Fibroblast of lung (primary cell): ENCODE measurements around the gene F13A1. TPM values are rescaled to one million over a fixed set of nuclear protein-coding genes. Genes with fewer than 3 reads are reported as not detected.
"Not testable (repeated sequence)": the region's sequence is repeated elsewhere in the genome, so short reads cannot be mapped to it uniquely, and the experiment has no call there.

ENCODE experiments used
- DNase-seq, 2 donors: peaks; one replicate each; pipeline versions ENCODE4 v3.0.0 to v3.0.0-alpha.2; 2010; ENCODE audit warnings: low read depth in 2 of 2
- H2AFZ ChIP-seq: 2 replicates; pipeline ENCODE4 v1.5.1; 2012; ENCODE audit warnings: low read length, control low read depth, inconsistent platforms
- H3K27ac ChIP-seq: 2 replicates; pipeline ENCODE4 v1.5.1; 2011; ENCODE audit warnings: low read length, control low read depth; ENCODE audit not compliant: insufficient read depth
- H3K27me3 ChIP-seq: 2 replicates; pipeline ENCODE4 v1.5.1; 2011; ENCODE audit warnings: mild to moderate bottlenecking, low read length; ENCODE audit not compliant: control insufficient read depth, insufficient read depth
- H3K36me3 ChIP-seq: 2 replicates; pipeline ENCODE4 v1.5.1; 2011; ENCODE audit warnings: low read length; ENCODE audit not compliant: control insufficient read depth, insufficient read depth
- H3K4me1 ChIP-seq: 2 replicates; pipeline ENCODE4 v1.5.1; 2011; ENCODE audit warnings: low read length; ENCODE audit not compliant: control insufficient read depth, insufficient read depth; ENCODE audit errors: extremely low read depth
- H3K4me2 ChIP-seq: 2 replicates; pipeline ENCODE4 v1.5.1; 2011; ENCODE audit warnings: low read length, control low read depth; ENCODE audit not compliant: insufficient read depth; ENCODE audit errors: extremely low read depth
- H3K4me3 ChIP-seq, 4 experiments: fragments of 200-600 bp in 1 of 4; sonication (generic) in 1 of 4; replicated peaks in 1 of 4; 2 replicates each; pipeline ENCODE4 v1.5.1; 2011 to 2016; ENCODE audit warnings: low read length in 4 of 4, low read depth in 3 of 4, mild to moderate bottlenecking in 3 of 4, control low read depth in 2 of 4, inconsistent platforms in 1 of 4, mixed read lengths in 1 of 4; ENCODE audit not compliant: insufficient read depth in 1 of 4; ENCODE audit errors: control extremely low read depth in 1 of 4
- H3K79me2 ChIP-seq: 2 replicates; pipeline ENCODE4 v1.5.1; 2012; ENCODE audit warnings: mild to moderate bottlenecking, low read length, inconsistent platforms; ENCODE audit not compliant: control insufficient read depth, insufficient read depth
- H3K9ac ChIP-seq: 2 replicates; pipeline ENCODE4 v1.5.1; 2011; ENCODE audit warnings: mild to moderate bottlenecking, low read length, control low read depth; ENCODE audit not compliant: insufficient read depth
- H3K9me3 ChIP-seq: 2 replicates; pipeline ENCODE4 v1.5.1; 2012; ENCODE audit warnings: low read depth, low read length; ENCODE audit not compliant: control insufficient read depth, insufficient read depth
- H4K20me1 ChIP-seq: 2 replicates; pipeline ENCODE4 v1.5.1; 2011; ENCODE audit warnings: low read length; ENCODE audit not compliant: control insufficient read depth, insufficient read depth; ENCODE audit errors: extremely low read depth
- EZH2 ChIP-seq: IDR thresholded peaks from 2 replicates; pipeline ENCODE4 v1.5.1; 2012; ENCODE audit warnings: low read length, control low read depth, mild to moderate bottlenecking; ENCODE audit errors: missing control alignments
- polyA plus RNA-seq, 2 donors: library from polyadenylated mRNA; depleted of rRNA in 1 of 2; stranded (reverse) in 1 of 2; unstranded in 1 of 2; fragments of >200 nt; gene quantifications; 2 replicates each; pipeline ENCODE4 v1.2.1, GENCODE V29; 2011 to 2012; ENCODE audit warnings: missing spikeins in 1 of 2
- total RNA-seq: library from RNA; depleted of rRNA; stranded (reverse); fragments of >200 nt; gene quantifications from 2 replicates; pipeline ENCODE4 v1.2.1, GENCODE V29; 2014
- TF ChIP-seq, protein P1 (sequence below), 2 donors: IDR thresholded peaks in 1 of 2; conservative IDR thresholded peaks in 1 of 2; 1 replicate in 1 of 2; 2 replicates in 1 of 2; pipeline ENCODE4 v1.5.1; 2011 to 2012; ENCODE audit warnings: low read length in 2 of 2, control low read depth in 1 of 2, inconsistent platforms in 1 of 2, low read depth in 1 of 2, mild to moderate bottlenecking in 1 of 2

Gene F13A1
- total and polyA plus RNA-seq, 2 donors (not counting 1 experiment from before 2014, with no cell fraction given): not detected

DNA sequence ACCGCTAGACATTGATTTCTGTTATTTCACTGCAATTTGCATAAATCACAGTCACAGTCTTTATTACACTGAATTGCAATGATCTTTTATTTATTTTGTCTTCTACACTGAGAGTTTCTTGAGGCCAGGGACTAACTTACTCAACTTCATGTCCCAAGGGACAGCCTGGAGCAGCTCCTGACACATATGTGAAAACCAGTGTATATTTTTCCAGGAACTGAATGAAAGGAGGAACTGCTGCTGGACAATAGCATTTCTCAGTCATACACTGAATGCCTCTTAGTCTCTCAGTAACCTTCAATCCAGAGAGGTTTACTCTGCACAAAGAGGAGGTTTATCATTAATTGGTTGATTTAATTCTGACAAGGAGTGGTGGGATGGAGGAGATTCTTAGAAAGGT is 5.9 kb downstream of the F13A1 start:
- Histone ChIP-seq H3K4me1 (no peaks in the 10 kb centered on the region), H2AFZ (no peak overlapping the region), H3K9me3 (no peaks in the 10 kb centered on the region), H3K36me3 (no peaks in the 10 kb centered on the region), H3K9ac (no peak overlapping the region), H3K27me3 (no peaks in the 10 kb centered on the region), H3K4me3 (no peak overlapping the region), H4K20me1 (no peaks in the 10 kb centered on the region), H3K4me2 (no peak overlapping the region), H3K79me2 (no peaks in the 10 kb centered on the region), H3K27ac (no peak overlapping the region)
- DNase-seq: no peak
- no peak for TF ChIP-seq EZH2
- TF ChIP-seq, protein P1, sequence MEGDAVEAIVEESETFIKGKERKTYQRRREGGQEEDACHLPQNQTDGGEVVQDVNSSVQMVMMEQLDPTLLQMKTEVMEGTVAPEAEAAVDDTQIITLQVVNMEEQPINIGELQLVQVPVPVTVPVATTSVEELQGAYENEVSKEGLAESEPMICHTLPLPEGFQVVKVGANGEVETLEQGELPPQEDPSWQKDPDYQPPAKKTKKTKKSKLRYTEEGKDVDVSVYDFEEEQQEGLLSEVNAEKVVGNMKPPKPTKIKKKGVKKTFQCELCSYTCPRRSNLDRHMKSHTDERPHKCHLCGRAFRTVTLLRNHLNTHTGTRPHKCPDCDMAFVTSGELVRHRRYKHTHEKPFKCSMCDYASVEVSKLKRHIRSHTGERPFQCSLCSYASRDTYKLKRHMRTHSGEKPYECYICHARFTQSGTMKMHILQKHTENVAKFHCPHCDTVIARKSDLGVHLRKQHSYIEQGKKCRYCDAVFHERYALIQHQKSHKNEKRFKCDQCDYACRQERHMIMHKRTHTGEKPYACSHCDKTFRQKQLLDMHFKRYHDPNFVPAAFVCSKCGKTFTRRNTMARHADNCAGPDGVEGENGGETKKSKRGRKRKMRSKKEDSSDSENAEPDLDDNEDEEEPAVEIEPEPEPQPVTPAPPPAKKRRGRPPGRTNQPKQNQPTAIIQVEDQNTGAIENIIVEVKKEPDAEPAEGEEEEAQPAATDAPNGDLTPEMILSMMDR (conservative IDR thresholded peaks at IDR 0.05 in 1 of 2, IDR thresholded peaks at IDR 0.05 in 1 of 2; ENCODE audit: low read depth in 1 of 2, low read length in 2 of 2): no peak

DNA sequence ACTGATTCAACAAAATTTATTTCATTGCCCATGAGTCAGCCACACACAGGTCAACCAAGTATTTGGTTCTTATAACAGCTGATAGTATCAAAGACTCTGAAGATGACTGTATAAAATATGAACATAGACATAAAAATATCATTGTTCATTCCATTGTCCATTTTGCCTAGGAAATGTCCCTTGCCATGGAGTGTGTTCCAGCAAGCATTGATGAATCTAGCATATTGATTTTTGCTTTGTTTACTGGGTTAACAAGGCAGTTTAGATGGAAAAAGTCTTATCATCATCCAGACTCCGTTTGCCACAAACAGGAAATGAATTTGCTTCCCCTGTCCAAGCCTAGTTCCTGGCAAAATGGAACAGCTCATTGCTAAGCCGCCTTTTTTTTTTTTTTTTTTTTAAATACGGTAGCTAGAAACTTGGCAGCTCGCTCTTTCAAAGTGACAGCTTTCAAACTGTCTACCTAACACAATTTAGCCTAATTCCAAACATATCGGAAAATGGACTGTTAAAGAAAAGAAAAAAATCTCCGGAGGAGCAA is 7.5 kb downstream of the F13A1 start:
- no peaks in the 10 kb centered on the region for H3K36me3 ChIP-seq
- TF ChIP-seq, protein P1 (conservative IDR thresholded peaks at IDR 0.05 in 1 of 2, IDR thresholded peaks at IDR 0.05 in 1 of 2; ENCODE audit: low read depth in 1 of 2, low read length in 2 of 2): no peak
- TF ChIP-seq EZH2: no peak
- H3K4me3 ChIP-seq: no peak overlapping the region
- no peaks in the 10 kb centered on the region for H4K20me1 ChIP-seq
- no peak overlapping the region for H3K9ac ChIP-seq
- H3K4me2 ChIP-seq: no peak overlapping the region
- no peaks in the 10 kb centered on the region for H3K9me3 ChIP-seq
- H3K79me2 ChIP-seq: no peaks in the 10 kb centered on the region
- no peak overlapping the region for H3K27ac ChIP-seq
- DNase-seq: no peak
- H2AFZ ChIP-seq: no peak overlapping the region
- no peaks in the 10 kb centered on the region for H3K4me1 ChIP-seq
- H3K27me3 ChIP-seq: no peaks in the 10 kb centered on the region

DNA sequence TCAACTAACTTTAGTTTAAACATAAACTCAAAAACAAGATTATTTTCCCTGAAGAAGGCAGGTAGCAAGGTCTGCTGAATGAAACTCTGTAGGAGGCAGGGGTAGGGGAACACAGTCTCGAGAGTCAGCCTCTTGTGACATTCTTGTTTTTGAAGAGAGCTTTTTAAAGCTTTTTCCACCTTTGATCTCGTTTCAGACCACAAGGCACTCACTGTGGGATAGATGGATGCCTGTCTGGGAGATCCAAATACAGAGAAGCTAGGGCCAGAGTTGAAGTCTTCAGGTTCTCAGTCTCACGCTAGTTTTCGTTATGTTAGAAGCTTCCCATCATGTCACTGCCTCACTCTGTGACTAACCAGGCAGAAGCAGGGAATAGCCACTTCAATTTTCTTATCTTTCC is 14.9 kb downstream of the F13A1 start:
- no peak overlapping the region for H3K9ac ChIP-seq
- no peak for DNase-seq
- H3K9me3 ChIP-seq: no peaks in the 10 kb centered on the region
- no peaks in the 10 kb centered on the region for H3K27me3 ChIP-seq
- H3K4me2 ChIP-seq: no peak overlapping the region
- H2AFZ ChIP-seq: no peak overlapping the region
- H3K4me1 ChIP-seq: no peaks in the 10 kb centered on the region
- H4K20me1 ChIP-seq: no peaks in the 10 kb centered on the region
- no peaks in the 10 kb centered on the region for H3K36me3 ChIP-seq
- H3K79me2 ChIP-seq: no peaks in the 10 kb centered on the region
- no peak for TF ChIP-seq EZH2
- TF ChIP-seq, protein P1 (conservative IDR thresholded peaks at IDR 0.05 in 1 of 2, IDR thresholded peaks at IDR 0.05 in 1 of 2; ENCODE audit: low read depth in 1 of 2, low read length in 2 of 2): no peak
- H3K4me3 ChIP-seq: no peak overlapping the region
- no peak overlapping the region for H3K27ac ChIP-seq

DNA sequence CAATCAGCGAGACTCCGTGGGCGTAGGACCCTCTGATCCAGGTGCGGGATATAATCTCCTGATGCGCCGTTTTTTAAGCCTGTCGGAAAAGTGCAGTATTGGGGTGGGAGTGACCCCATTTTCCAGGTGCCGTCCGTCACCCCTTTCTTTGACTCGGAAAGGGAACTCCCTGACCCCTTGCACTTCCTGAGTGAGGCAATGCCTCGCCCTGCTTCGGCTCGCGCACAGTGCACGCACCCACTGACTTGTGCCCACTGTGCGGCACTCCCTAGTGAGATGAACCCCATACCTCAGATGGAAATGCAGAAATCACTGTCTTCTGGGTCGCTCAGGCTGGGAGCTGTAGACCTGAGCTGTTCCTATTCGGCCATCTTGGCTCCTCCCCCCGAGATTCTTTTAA is 20.1 kb downstream of the F13A1 start:
- H3K9me3 ChIP-seq, H3K4me1 ChIP-seq, H2AFZ ChIP-seq, H3K27me3 ChIP-seq, H3K9ac ChIP-seq, H3K27ac ChIP-seq, DNase-seq, H4K20me1 ChIP-seq, H3K4me3 ChIP-seq, H3K79me2 ChIP-seq, H3K36me3 ChIP-seq, H3K4me2 ChIP-seq: not testable (repeated sequence)
